HepG2 (cell line): ENCODE data around the gene NABP1. TPM values are rescaled to one million over a fixed set of nuclear protein-coding genes. Genes with fewer than 3 reads are reported as not detected.

Source experiments
- ASH2L ChIP-seq: fragments of 300-600, 200-600 bp; sonication (generic); IDR thresholded peaks from 2 replicates; pipeline ENCODE4 v1.7.0; 2017; ENCODE audit warnings: low read depth, mild to moderate bottlenecking, moderate library complexity, mixed read lengths, low read length; ENCODE audit not compliant: insufficient read length
- ATF7 ChIP-seq, 2 experiments: fragments of 450-650 bp in 1 of 2; sonication (generic) in 1 of 2; formaldehyde crosslinking in 1 of 2; IDR thresholded peaks; 2 replicates each; pipeline versions ENCODE4 v1.4.0 to v1.6.1; 2016 to 2020; ENCODE audit warnings: antibody characterized with exemption in 1 of 2, mild to moderate bottlenecking in 1 of 2, missing genetic modification reagents in 1 of 2
- FLYWCH1 ChIP-seq: sonication (generic); formaldehyde crosslinking; IDR thresholded peaks from 2 replicates; pipeline ENCODE4 v1.8.1; 2023; ENCODE audit warnings: mild to moderate bottlenecking, missing genetic modification reagents
- HNRNPK ChIP-seq: fragments of 200-400 bp; formaldehyde crosslinking; IDR thresholded peaks from 2 replicates; pipeline ENCODE4 v1.6.1; 2018; ENCODE audit warnings: low read length, low read depth, moderate library complexity, mild to moderate bottlenecking; ENCODE audit not compliant: poor library complexity, severe bottlenecking
- HNRNPUL1 ChIP-seq: fragments of 200-400 bp; formaldehyde crosslinking; IDR thresholded peaks from 2 replicates; pipeline ENCODE4 v1.6.1; 2017; ENCODE audit warnings: low read depth, mild to moderate bottlenecking, low read length, moderate library complexity
- KDM4B ChIP-seq: sonication (generic); formaldehyde crosslinking; IDR thresholded peaks from 2 replicates; pipeline ENCODE4 v1.4.0; 2020; ENCODE audit warnings: missing genetic modification reagents
- LCORL ChIP-seq, 2 experiments: fragments of 450-650 bp in 1 of 2; sonication (generic) in 1 of 2; formaldehyde crosslinking in 1 of 2; IDR thresholded peaks; 2 replicates each; pipeline versions ENCODE4 v1.5.0 to v1.6.1; 2017 to 2020; ENCODE audit warnings: antibody characterized with exemption in 1 of 2, missing genetic modification reagents in 1 of 2
- MAZ ChIP-seq, 2 experiments: sonication (generic) in 1 of 2; formaldehyde crosslinking in 1 of 2; IDR thresholded peaks; 2 replicates each; pipeline versions ENCODE4 v1.5.0 to v1.6.1; 2012 to 2020; ENCODE audit warnings: low read depth in 2 of 2, mild to moderate bottlenecking in 2 of 2, borderline replicate concordance in 1 of 2, improper control_type of control experiment in 1 of 2, low read length in 1 of 2, missing genetic modification reagents in 1 of 2, moderate library complexity in 1 of 2
- NPAS2 ChIP-seq: sonication (generic); formaldehyde crosslinking; IDR thresholded peaks from 2 replicates; pipeline ENCODE4 v1.8.0; 2022; ENCODE audit warnings: mild to moderate bottlenecking, missing genetic modification reagents, borderline replicate concordance
- RAD51 ChIP-seq: fragments of 450-650 bp; IDR thresholded peaks from 2 replicates; pipeline ENCODE4 v1.6.1; 2016; ENCODE audit warnings: borderline replicate concordance
- RBM22 ChIP-seq: fragments of 200-400 bp; formaldehyde crosslinking; optimal IDR thresholded peaks from 2 replicates; pipeline ENCODE3; 2017; ENCODE audit warnings: mild to moderate bottlenecking, low read length, moderate library complexity
- RFX3 ChIP-seq: IDR thresholded peaks from 2 replicates; pipeline ENCODE4 v1.6.1; 2016; ENCODE audit warnings: missing biosample characterization, missing genetic modification reagents
- TCF12 ChIP-seq, 2 experiments: fragments of 450-650 bp in 1 of 2; sonication (generic) in 1 of 2; formaldehyde crosslinking in 1 of 2; IDR thresholded peaks; 2 replicates each; pipeline versions ENCODE4 v1.6.1 to v1.8.0; 2017 to 2022; ENCODE audit warnings: antibody characterized with exemption in 1 of 2, mild to moderate bottlenecking in 1 of 2, missing genetic modification reagents in 1 of 2, moderate library complexity in 1 of 2
- WIZ ChIP-seq: sonication (generic); formaldehyde crosslinking; IDR thresholded peaks from 2 replicates; pipeline ENCODE4 v1.5.1; 2020; ENCODE audit warnings: mild to moderate bottlenecking, missing genetic modification reagents
- ZBTB49 ChIP-seq: sonication (generic); formaldehyde crosslinking; IDR thresholded peaks from 2 replicates; pipeline ENCODE4 v1.4.0; 2020; ENCODE audit warnings: missing genetic modification reagents, borderline replicate concordance
- ZNF180 ChIP-seq: sonication (generic); formaldehyde crosslinking; IDR thresholded peaks from 2 replicates; pipeline ENCODE4 v1.4.0; 2020; ENCODE audit warnings: low read depth, missing genetic modification reagents, borderline replicate concordance
- ZNF333 ChIP-seq: sonication (generic); formaldehyde crosslinking; IDR thresholded peaks from 2 replicates; pipeline ENCODE4 v1.4.0; 2020; ENCODE audit warnings: mild to moderate bottlenecking, missing genetic modification reagents, borderline replicate concordance
- ZNF337 ChIP-seq: sonication (generic); formaldehyde crosslinking; IDR thresholded peaks from 2 replicates; pipeline ENCODE4 v1.5.1; 2020; ENCODE audit warnings: missing genetic modification reagents, low read depth, mild to moderate bottlenecking, borderline replicate concordance
- ZNF34 ChIP-seq: sonication (generic); formaldehyde crosslinking; IDR thresholded peaks from 2 replicates; pipeline ENCODE4 v1.4.0; 2020; ENCODE audit warnings: mild to moderate bottlenecking, missing genetic modification reagents, borderline replicate concordance
- ZNF614 ChIP-seq: IDR thresholded peaks from 2 replicates; pipeline ENCODE4 v1.6.1; 2018; ENCODE audit warnings: missing biosample characterization, missing genetic modification reagents, inconsistent platforms, borderline replicate concordance
- polyA plus RNA-seq, 8 experiments: library from polyadenylated mRNA; depleted of rRNA in 3 of 8; stranded (reverse) in 7 of 8; unstranded in 1 of 8; fragments of >200 nt; fragmentation: Illumina TruSeq in 4 of 8; extraction: Trizol in 4 of 8; gene quantifications; 2 replicates each; pipeline versions ENCODE4 v1.2.1 to v1.2.3, GENCODE V29; 2011 to 2016; ENCODE audit warnings: low read depth in 4 of 8, missing spikeins in 1 of 8, mixed read lengths in 1 of 8; ENCODE audit not compliant: insufficient read depth in 1 of 8
- total RNA-seq, 5 experiments: library from RNA; depleted of rRNA; stranded (reverse); fragments of >200 nt; fragmentation: Illumina TruSeq; extraction: Trizol; gene quantifications; 2 replicates each; pipeline ENCODE4 v1.2.3, GENCODE V29; 2016; ENCODE audit warnings: low read depth in 1 of 5
- TF ChIP-seq, protein P1 (sequence below): sonication (generic); formaldehyde crosslinking; IDR thresholded peaks from 2 replicates; pipeline ENCODE4 v1.8.0; 2022; ENCODE audit warnings: missing genetic modification reagents, mild to moderate bottlenecking, moderate library complexity, borderline replicate concordance
- TF ChIP-seq, protein P2 (sequence below): sonication (generic); formaldehyde crosslinking; IDR thresholded peaks from 2 replicates; pipeline ENCODE4 v1.9.0; 2021; ENCODE audit warnings: missing genetic modification reagents, mild to moderate bottlenecking, borderline replicate concordance

NABP1 gene
- total and polyA plus RNA-seq, 2 of the 13 experiments (the other 11 are each of a cell fraction or from before 2014, with no cell fraction given): 14.9 to 19.8 TPM

DNA sequence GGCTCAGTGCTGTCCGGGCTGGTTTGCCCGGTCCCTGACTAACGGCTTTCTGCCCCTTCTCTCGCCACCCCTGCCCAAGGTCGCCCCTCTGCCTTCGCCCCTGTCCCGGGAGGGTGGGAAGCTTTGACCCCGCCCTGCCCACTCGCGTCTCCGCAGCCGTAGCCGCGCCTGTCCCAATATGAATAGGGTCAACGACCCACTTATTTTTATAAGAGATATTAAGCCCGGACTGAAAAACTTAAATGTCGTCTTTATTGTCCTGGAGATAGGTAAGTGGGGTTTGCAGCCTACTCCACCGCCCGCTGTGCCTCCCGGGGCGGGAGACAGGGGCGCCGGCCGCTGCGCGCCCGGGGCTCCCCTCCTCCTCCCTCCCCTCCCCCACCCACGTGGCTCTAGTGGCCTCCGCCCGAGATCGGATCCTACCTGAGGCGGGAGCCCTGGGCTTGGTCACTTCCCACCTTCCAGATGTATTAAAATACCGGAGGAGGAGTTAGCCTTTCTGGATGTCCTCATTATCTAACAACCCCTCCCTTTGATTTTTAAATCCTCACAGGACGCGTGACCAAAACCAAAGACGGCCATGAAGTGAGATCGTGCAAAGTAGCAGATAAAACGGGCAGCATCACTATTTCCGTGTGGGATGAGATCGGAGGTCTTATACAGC, 633 bp downstream of the NABP1 start (continued):
- TF ChIP-seq, protein P1, sequence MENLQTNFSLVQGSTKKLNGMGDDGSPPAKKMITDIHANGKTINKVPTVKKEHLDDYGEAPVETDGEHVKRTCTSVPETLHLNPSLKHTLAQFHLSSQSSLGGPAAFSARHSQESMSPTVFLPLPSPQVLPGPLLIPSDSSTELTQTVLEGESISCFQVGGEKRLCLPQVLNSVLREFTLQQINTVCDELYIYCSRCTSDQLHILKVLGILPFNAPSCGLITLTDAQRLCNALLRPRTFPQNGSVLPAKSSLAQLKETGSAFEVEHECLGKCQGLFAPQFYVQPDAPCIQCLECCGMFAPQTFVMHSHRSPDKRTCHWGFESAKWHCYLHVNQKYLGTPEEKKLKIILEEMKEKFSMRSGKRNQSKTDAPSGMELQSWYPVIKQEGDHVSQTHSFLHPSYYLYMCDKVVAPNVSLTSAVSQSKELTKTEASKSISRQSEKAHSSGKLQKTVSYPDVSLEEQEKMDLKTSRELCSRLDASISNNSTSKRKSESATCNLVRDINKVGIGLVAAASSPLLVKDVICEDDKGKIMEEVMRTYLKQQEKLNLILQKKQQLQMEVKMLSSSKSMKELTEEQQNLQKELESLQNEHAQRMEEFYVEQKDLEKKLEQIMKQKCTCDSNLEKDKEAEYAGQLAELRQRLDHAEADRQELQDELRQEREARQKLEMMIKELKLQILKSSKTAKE: no peak
- TF ChIP-seq TCF12 (IDR thresholded peaks at IDR 0.05) (no peak), TCF12 (CRISPR knock-in tag; IDR thresholded peaks at IDR 0.05) (no peak), ATF7 (IDR thresholded peaks at IDR 0.05) (no peak), ATF7 (CRISPR knock-in tag; IDR thresholded peaks at IDR 0.05) (0 out of 2 replicates have a peak, but pooled peaks have one; percentile 11), RBM22 (peak; percentile 18), WIZ (CRISPR knock-in tag) (0 out of 2 replicates have a peak, but pooled peaks have one; percentile 36), HNRNPK (peak; percentile 32), NPAS2 (CRISPR knock-in tag) (no peak), FLYWCH1 (no peak), ZNF337 (CRISPR knock-in tag) (no peak), KDM4B (CRISPR knock-in tag) (no peak), ZNF333 (CRISPR knock-in tag) (no peak), RFX3 (CRISPR knock-in tag) (no peak), MAZ (IDR thresholded peaks at IDR 0.05; ENCODE audit: borderline replicate concordance, low read depth, low read length) (peak; percentile 30; the same call in 1 of the 2 replicates), MAZ (CRISPR knock-in tag; IDR thresholded peaks at IDR 0.05; ENCODE audit: low read depth) (no peak), HNRNPUL1 (no peak), ASH2L (peak; percentile 19), ZNF614 (no peak), LCORL (IDR thresholded peaks at IDR 0.05) (no peak), LCORL (CRISPR knock-in tag; IDR thresholded peaks at IDR 0.05) (no peak; the same call in 1 of the 2 replicates), RAD51 (no peak), ZBTB49 (CRISPR knock-in tag) (no peak), ZNF180 (CRISPR knock-in tag) (no peak), ZNF34 (0 out of 2 replicates have a peak, but pooled peaks have one; percentile 4)
- TF ChIP-seq, protein P2, sequence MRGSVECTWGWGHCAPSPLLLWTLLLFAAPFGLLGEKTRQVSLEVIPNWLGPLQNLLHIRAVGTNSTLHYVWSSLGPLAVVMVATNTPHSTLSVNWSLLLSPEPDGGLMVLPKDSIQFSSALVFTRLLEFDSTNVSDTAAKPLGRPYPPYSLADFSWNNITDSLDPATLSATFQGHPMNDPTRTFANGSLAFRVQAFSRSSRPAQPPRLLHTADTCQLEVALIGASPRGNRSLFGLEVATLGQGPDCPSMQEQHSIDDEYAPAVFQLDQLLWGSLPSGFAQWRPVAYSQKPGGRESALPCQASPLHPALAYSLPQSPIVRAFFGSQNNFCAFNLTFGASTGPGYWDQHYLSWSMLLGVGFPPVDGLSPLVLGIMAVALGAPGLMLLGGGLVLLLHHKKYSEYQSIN (CRISPR knock-in tag): no peak
